NCI-H1436 (cell line): ENCODE measurements around the gene PLXNB2.

Experiments
- DNase-seq: peaks from one replicate; lab custom pipeline; 2025; lab: John Stamatoyannopoulos, UW

Gene PLXNB2

GRCh38 chr22:50296658-50297490, 10.6 kb downstream of the PLXNB2 start:
- no peak for DNase-seq

DNA sequence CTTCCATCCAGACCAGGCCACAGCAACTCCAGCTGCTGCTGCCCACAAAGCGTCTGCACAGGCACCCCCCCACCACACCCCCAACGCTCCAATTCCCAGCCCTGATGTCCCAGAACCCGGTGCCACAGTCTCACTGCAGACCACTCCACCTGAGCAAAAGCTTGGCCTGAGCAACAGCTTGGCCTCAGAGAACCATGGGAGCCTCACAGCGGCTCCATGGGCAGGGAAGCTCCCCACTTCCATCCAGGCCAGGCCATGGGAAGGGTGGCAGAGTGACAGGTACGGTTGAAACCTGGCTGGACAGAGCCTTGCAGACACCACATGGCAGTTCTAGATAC, 13.2 kb downstream of the PLXNB2 start:
- no peak for DNase-seq

DNA sequence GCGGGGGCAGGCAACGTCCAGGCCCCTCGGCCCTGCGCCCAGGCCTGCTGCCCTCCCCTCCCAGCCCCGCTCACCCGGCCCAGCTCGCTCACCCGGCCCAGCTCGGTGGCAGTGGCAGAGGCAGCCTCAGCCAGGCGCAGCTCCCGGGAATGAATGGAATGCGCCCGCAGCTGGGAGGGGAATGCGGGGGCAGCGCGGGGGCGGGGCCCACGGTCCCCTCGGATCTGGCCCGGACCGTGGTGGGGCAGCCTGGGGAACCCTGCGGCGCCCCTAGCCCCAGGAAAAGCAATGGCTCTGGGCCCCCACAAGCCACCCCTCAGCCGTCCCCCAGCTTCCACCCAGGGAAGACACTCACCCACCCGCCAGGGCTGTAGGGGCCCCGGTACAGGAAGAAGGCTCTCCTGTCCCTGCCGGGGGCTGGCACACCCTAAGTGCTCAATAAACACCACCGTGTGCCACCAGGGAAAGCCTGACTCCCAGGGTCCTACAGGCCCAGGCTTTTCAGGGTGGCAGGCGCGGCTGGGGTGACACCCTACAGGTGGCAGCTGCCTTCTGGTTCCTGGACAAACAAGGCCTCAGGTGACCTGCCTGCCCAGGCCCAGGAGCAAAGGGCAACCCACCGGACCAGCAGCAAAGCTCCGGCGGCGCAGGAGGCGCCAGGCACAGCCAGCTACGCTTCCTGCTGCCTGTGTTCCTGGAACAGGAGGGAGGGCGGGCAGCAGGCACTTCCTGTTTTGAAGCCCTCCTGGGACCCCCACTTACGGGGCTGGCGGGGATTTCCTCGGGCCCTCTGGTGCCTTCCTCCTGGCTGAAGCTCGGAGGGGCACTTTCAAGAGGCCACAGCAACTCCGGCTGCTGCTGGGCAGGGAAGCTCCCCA, 13.8 kb downstream of the PLXNB2 start:
- DNase-seq = peak; percentile 53

DNA sequence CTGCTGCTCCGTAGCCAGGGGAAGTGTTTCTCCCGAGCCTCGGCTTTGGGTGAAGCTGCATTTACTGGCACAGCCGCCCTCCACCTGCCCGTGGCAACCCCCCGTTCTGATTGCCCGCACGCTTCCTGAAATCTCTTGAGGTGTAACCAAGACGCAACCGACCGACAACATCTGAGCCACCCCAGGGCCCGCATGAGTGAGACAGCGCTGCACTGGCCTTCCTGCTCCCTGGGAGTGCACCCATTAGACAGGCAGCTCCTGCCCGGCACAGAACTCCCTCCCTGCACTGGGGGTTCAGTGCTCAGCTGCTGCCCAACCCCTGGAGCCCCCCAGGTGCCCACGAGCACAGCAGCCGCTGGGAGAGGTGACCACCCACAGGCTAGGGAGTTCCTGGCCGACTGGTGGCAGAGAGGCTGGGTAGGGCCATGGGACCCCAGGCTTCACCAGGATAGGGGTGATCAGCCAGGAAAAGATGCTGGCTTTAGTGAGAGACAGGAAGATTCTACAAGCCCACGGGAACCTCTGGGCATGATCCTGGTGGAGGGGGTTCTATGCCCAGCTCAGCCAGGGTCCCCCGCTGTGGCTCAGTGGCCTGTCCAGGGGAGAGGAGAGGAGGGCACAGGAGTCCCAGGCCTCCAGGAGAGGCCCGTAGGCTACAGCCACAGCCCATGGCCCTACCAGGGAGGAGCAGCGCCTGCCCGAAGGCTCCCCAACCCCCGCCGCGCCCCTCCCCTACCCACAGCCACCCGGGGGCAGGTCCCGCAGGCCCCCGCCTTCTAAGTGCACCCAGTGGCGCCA, 14.6 kb downstream of the PLXNB2 start:
- no peak for DNase-seq

DNA sequence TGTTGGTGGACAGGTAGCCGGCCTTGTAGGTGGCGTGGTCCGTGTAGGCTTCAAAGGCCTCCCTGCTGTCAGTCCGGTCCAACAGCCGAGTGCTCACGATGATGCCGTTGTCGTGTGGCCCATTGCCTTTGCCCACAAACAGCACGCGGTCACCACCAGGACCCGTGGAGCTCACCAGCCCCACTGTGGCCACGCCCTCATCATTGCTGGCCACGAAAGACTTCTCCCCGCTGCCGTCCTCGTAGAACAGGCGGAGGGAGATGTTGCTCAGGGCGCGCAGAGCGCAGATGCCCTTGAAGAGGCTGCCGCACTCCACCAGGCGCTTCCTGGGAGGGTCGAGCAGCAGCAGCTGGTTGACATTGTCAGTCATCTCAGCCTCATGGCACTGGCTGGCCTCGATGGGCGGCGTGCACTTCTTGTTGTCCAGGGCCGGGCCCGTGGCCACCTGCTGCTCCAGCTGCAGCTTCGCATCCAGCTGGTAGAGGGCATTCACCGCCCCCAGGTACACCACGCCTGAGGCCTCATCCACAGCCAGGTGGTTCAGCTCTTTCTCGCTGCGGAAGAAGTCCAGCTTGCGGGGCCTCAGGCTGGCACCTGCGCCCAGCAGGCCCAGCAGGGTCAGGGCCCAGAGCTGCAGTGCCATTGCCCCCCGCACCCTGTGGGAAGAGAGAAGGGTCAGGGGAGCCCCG, 17.4 kb downstream of the PLXNB2 start:
- no peak for DNase-seq

DNA sequence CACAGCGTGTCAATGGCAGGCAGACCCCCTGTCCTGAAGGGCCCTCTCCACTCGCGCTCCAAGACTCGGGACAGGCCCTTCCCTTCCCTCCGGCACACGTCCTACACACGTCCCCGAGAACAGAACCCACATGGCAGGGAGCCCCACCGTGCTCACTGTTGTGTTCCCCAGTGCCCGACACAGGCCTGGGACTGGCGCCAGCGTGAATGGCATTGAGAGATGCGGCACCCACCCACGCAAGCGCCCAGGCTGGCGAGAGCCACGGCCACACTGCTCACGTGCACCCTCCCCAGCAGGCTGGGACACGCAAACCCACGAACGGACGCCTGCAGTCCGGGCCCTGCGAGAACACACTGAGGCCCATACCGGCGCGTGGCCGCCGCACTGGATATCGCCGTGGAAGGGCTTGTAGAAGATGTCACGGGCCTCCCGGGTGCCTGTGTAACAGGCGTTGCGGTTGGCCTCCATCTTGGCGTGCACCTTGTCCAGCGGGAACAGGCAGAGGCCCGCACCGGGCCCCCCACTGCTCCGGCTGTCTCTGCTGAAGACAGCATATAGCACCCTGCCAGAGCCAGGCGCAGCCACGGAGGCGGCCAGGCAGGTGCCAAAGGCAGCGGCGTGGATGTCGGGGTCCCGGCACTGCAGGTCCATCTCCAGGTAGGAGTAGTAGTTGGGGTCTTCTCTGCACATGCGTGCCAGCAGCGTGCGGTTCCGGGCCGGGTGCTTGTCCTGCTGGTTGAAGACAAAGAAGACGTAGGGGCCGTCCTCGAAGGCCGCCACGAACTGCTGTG, 18.1 kb downstream of the PLXNB2 start:
- no peak for DNase-seq

GRCh38 chr22:50287731-50288130, 19.7 kb downstream of the PLXNB2 start:
- no peak for DNase-seq

- DNase-seq = no peak
Observed at GRCh38 chr22:50286701-50287318, 20.6 kb downstream of the PLXNB2 start.

DNA sequence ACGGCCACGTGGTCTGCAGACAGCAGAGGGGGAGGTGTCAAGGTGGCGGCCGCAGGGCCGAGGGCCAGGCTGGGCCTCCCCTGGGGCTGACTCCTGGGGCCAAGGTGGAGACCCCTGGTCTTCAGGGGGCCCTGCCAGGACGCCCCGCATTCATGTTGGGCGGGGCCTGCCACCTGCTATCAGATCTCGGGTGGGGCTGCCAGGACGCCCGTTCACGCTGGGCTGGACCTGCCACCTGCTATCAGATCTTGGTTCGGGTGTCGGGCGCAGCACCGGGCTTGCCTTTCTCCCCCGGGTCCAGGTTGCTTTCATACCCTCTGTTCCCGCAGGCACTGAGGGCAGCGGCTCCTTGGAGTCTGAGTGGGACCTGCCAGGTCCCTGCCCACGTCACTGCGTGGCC, 21.2 kb downstream of the PLXNB2 start:
- no peak for DNase-seq

DNA sequence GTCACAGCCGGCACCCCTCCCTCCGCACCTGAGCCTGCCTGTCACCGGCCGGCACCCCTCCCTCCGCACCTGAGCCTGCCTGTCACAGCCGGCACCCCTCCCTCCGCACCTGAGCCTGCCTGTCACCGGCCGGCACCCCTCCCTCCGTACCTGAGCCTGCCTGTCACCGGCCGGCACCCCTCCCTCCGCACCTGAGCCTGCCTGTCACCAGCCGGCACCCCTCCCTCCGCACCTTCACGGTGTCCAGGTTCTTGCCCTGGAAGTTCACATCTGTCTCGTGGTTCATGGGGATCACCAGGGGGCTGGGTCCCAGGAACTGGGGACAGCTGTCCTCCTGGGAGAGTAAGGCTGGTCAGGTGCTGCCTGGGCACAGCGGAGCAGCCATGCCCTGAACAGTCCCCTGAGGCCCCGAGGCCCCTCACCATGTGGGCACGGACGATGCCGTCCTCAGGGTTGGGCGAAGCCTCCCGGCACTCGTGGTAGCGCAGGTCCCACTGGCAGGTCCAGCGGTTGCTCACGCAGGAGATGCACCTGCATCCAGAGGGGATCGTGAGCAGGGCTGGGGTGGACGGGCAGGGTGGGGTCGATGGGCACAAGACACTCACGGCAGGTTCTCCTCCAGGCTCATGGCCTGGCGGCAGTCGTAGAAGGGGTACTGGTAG, 21.7 kb downstream of the PLXNB2 start:
- no peak for DNase-seq

DNA sequence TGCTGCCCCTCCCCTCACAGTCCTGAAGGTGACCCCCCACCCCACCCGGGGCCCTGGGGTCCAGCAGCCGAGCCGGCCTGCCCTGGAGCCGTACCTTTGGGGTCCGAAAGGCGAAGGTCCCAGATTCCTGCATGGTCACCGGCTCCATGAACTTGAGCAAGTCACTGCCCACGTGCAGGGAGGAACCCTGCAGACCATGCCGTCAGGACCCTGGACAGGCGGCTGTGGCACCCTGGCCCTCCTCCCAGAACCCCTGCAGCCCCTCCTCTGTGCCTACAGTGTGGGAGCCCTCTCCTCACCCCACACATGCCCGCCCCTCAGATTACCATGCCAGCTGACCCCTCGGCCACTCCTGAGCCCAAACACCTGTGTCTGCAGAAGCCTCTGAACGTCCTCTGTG, 23.0 kb downstream of the PLXNB2 start:
- no peak for DNase-seq

- DNase-seq = no peak
Observed at GRCh38 chr22:50283821-50284220, 23.6 kb downstream of the PLXNB2 start.

DNA sequence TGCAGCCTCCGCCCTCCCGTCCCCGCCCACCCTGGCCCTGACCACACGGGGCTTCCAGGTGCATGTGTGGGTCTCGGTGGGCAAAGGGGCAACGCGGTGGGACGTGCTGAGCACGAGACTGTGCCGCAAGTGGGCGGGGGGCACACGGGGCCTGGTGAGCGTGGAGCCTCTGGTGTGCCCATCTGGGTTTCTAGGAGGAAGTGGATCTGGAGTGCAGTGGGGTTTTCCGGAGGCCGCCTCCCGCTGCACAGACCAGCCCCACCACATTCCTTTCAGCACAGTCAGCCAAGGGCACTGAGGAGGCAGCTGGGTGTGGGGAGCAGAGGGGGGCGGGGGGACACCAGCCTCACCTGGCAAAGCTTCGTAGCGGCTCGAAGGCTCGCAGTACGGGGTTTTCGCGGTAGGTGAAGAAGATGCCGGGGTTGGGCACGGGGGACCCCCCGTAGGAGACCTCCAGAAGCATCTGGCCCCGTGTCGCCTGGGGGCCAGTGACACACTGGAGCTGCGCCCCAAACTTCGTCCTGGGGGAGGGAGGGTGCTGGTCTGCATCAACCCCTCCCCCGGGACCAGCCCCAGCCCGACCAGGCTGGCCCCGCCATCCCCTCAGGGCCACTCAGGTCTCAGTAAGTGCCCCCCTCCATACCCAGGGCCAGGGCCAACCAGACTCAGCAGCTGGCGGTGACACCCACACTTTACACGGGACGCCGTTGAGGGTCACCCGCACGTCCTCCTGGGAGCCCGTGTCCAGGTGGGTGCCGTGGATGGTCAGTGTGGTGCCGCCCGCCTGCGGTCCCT, 24.9 kb downstream of the PLXNB2 start:
- no peak for DNase-seq

GRCh38 chr22:50281957-50282356, 25.5 kb downstream of the PLXNB2 start:
- DNase-seq = no peak

- no peak for DNase-seq
Observed at GRCh38 chr22:50281384-50281760, 26.1 kb downstream of the PLXNB2 start.

GRCh38 chr22:50280708-50281383, 26.6 kb downstream of the PLXNB2 start:
- DNase-seq = no peak

DNA sequence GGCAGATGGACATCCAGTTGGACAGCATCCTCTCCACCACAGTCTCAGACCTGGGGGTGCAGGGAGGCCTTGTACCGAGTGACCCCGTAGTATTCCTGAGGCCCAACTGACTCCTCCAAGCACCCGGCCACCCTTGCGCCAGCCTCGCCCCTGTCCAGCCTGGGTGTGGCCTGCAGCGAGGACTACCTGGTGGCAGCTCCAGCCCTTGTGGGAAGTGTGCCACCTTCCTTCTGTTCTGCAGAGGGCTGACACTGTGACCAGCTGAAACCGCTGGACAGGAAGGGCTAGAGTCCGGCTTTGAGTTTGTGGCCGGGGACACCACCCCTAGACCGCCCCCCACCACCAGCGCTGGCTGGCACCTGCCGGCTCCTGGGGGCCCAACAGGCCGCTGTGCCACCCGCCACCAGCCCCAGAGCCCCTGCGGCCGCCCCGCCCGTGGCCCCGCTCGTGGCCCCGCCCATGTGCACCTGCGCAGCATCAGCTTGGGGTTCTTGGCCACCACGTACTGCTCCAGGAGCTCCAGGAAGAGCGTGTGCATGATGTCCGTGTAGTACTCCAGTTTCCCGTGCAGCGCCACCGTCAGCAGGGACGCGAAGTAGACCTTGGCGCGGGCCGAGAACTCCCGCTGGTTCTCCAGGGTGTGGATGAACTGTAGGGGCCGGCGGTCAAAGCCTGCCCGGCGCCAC, 27.3 kb downstream of the PLXNB2 start:
- no peak for DNase-seq
